ENCODE data around the gene SBF2. TPM values are rescaled to one million over a fixed set of nuclear protein-coding genes. Genes with fewer than 3 reads are reported as not detected.
A peak's percentile ranks its signal among the peaks of the same experiment; 100 is the strongest.

Gene SBF2
- total RNA-seq, 1 experiment from 2014 or later = 30.2 TPM

- Mint-ChIP-seq H3K4me1 (peaks cover 32 to 33% of the 10 kb centered on the region in 2 experiments), H3K9me3 (no peaks in the 10 kb centered on the region), H3K4me3 (no peak overlapping the region), H3K27me3 (ENCODE audit: low read depth) (no peaks in the 10 kb centered on the region), H3K27ac (peak overlapping the region in 2 of 3 experiments; percentile 64 to 91; a peak in 3 of 7 replicates), H3K36me3 (ENCODE audit: insufficient read depth in 1 of 3, low read depth in 3 of 3) (peaks cover 25 to 41% (median 31%) of the 10 kb centered on the region in 3 experiments)
- no peak overlapping the region for H3K18ac ChIP-seq (ENCODE audit: insufficient read length, low read depth, low read length)
- H3K27me3 ChIP-seq (ENCODE audit: insufficient read depth, low read length) = no peaks in the 10 kb centered on the region
- H3K79me2 ChIP-seq (ENCODE audit: insufficient read depth, low read length) = no peaks in the 10 kb centered on the region
- no peak overlapping the region for H3K4ac ChIP-seq (ENCODE audit: low read depth, low read length)
- H3K4me1 ChIP-seq (ENCODE audit: insufficient read depth, low read length) = no peaks in the 10 kb centered on the region
- WGBS (ENCODE audit: extremely low coverage, insufficient read length, low lambda C conversion rate) = no CpG with 5 or more reads among the region's 3 CpGs
- no peak overlapping the region for H2BK15ac ChIP-seq (ENCODE audit: low read depth, low read length)
- H3K9ac ChIP-seq (ENCODE audit: extremely low read depth, insufficient read length, low read length) = no peak overlapping the region
- no peak overlapping the region for H2BK5ac ChIP-seq (ENCODE audit: insufficient read length, low read length)
- H3K14ac ChIP-seq (ENCODE audit: insufficient read depth, low read length) = no peak overlapping the region
- no peak overlapping the region for H3K23ac ChIP-seq (ENCODE audit: insufficient read length, low read depth, low read length)
- H3K79me1 ChIP-seq (ENCODE audit: insufficient read depth, low read depth, low read length, poor library complexity, severe bottlenecking) = no peaks in the 10 kb centered on the region
- no peak overlapping the region for H2BK20ac ChIP-seq (ENCODE audit: low read depth, low read length, poor library complexity, severe bottlenecking)
- TF ChIP-seq CTCF (conservative IDR thresholded peaks at IDR 0.05) = no peak
- no peak overlapping the region for H3T11ph ChIP-seq (ENCODE audit: low read length)
- no peak for DNase-seq
- no peak overlapping the region for H3K4me2 ChIP-seq (ENCODE audit: insufficient read depth, insufficient read length, low read length)
- no peak overlapping the region for H4K5ac ChIP-seq (ENCODE audit: insufficient read length, low read depth, low read length)
- no peaks in the 10 kb centered on the region for H3K23me2 ChIP-seq (ENCODE audit: insufficient read length, low read depth, low read length, poor library complexity, severe bottlenecking)
- no peak overlapping the region for H3K27ac ChIP-seq (ENCODE audit: insufficient read length, low read depth, low read length)
- H4K20me1 ChIP-seq (ENCODE audit: control insufficient read depth, insufficient read depth, insufficient read length) = no peaks in the 10 kb centered on the region
- H4K8ac ChIP-seq (replicated peaks; ENCODE audit: insufficient read length, low read depth, low read length) = no peak overlapping the region
- no peak overlapping the region for H2AK5ac ChIP-seq (ENCODE audit: insufficient read length, low read length)
- H2BK120ac ChIP-seq (ENCODE audit: low read depth, low read length, poor library complexity, severe bottlenecking) = no peak overlapping the region
- no peak overlapping the region for H4K91ac ChIP-seq (ENCODE audit: insufficient read length, low read depth, low read length)
- H3K9me3 ChIP-seq (ENCODE audit: control insufficient read depth, low read depth, low read length) = no peaks in the 10 kb centered on the region
- no peak overlapping the region for H2BK12ac ChIP-seq (ENCODE audit: insufficient read length, low read depth, low read length)
- no peak overlapping the region for H2AFZ ChIP-seq (ENCODE audit: low read length)
- H3K56ac ChIP-seq (ENCODE audit: insufficient read length, low read depth, low read length) = no peak overlapping the region
Measured at GRCh38 chr11:9753021-9753420, 541.0 kb downstream of the SBF2 start.

Data from H9 (cell line).